GM12878 (cell line): ENCODE results near the gene ENOX1. TPM values are rescaled to one million over a fixed set of nuclear protein-coding genes. Genes with fewer than 3 reads are reported as not detected.

Experiments
- ATAC-seq: fragments of 200-7000 bp; cut with Tn5 transposase; 3 replicates; pipeline ENCODE4 v1.9.1; 2020; ENCODE audit warnings: mild to moderate bottlenecking, moderate library complexity
- BruUV-seq: library from RNA; stranded (reverse); fragments of 400-500 nt; replicated peaks from 2 replicates; lab custom pipeline; 2021; lab: Mats Ljungman, UMichigan
- CTCF ChIA-PET: fragments of 300-600 bp; sonication (Branson Sonifier 250); formaldehyde crosslinking; extraction: SDS; loops from one replicate; lab custom pipeline; 2021; ENCODE audit warnings: inconsistent platforms; lab: Yijun Ruan, JAX
- POLR2A ChIA-PET: fragments of 350-600 bp; formaldehyde crosslinking; extraction: SDS; loops from one replicate; lab custom pipeline; 2021; ENCODE audit warnings: inconsistent platforms; lab: Charles Lee
- RAD21 ChIA-PET: fragments of 300-600 bp; sonication (Branson Sonifier 250); formaldehyde crosslinking; loops from one replicate; lab custom pipeline; 2023; ENCODE audit warnings: antibody characterized with exemption; ENCODE audit not compliant: unreplicated experiment; lab: Charles Lee
- SMC1A ChIA-PET: fragments of 300-600 bp; sonication (Branson Sonifier 250); formaldehyde crosslinking; loops from one replicate; lab custom pipeline; 2023; ENCODE audit not compliant: unreplicated experiment, uncharacterized antibody; lab: Charles Lee
- DNase-seq: peaks from one replicate; pipeline ENCODE4 v3.0.0-alpha.2; 2011; ENCODE audit warnings: low read depth, low spot score
- FAIRE-seq: peaks from 3 replicates; lab custom pipeline; 2011; peaks lifted over from hg19 to GRCh38; lab: Jason Lieb, UNC
- H2AFZ ChIP-seq: 2 replicates; pipeline ENCODE4 v1.6.0; 2011; ENCODE audit warnings: low read depth, low read length, control low read depth; ENCODE audit not compliant: control insufficient read depth
- H3K27ac ChIP-seq: 2 replicates; pipeline ENCODE4 v1.5.1; 2011; ENCODE audit warnings: control low read depth; ENCODE audit not compliant: control insufficient read depth, insufficient read depth
- H3K27me3 ChIP-seq, 2 experiments: replicated peaks in 1 of 2; 2 replicates each; pipeline versions ENCODE4 v1.6.0 to v1.6.1; 2011; ENCODE audit warnings: low read length in 1 of 2; ENCODE audit not compliant: control insufficient read depth in 2 of 2, insufficient read depth in 2 of 2
- H3K36me3 ChIP-seq, 2 experiments: 2 replicates each; pipeline ENCODE4 v1.5.1; 2011; ENCODE audit warnings: low read length in 1 of 2; ENCODE audit not compliant: control insufficient read depth in 2 of 2, insufficient read depth in 2 of 2
- H3K4me1 ChIP-seq: 2 replicates; pipeline ENCODE4 v1.6.1; 2011; ENCODE audit warnings: mild to moderate bottlenecking, low read length, moderate library complexity, mixed read lengths; ENCODE audit not compliant: control insufficient read depth, insufficient read depth
- H3K4me2 ChIP-seq: 2 replicates; pipeline ENCODE4 v1.6.0; 2011; ENCODE audit warnings: control low read depth; ENCODE audit not compliant: control insufficient read depth, insufficient read depth
- H3K4me3 ChIP-seq: fragments of 200-600 bp; sonication (generic); 2 replicates; pipeline ENCODE4 v1.5.1; 2016
- H3K79me2 ChIP-seq: 2 replicates; pipeline ENCODE4 v1.6.0; 2011; ENCODE audit warnings: low read length; ENCODE audit not compliant: control insufficient read depth, insufficient read depth
- H3K9ac ChIP-seq: 2 replicates; pipeline ENCODE4 v1.8.0; 2011; ENCODE audit warnings: low read length, control low read depth, mixed read lengths; ENCODE audit not compliant: control insufficient read depth, insufficient read depth
- H3K9me3 ChIP-seq: replicated peaks from 3 replicates; pipeline ENCODE4 v1.5.1; 2011; ENCODE audit warnings: mild to moderate bottlenecking, low read length; ENCODE audit not compliant: control insufficient read depth, insufficient read depth
- H4K20me1 ChIP-seq: 2 replicates; pipeline ENCODE4 v1.6.0; 2011; ENCODE audit not compliant: control insufficient read depth, insufficient read depth
- CBX5 ChIP-seq: sonication (generic); IDR thresholded peaks from 2 replicates; pipeline ENCODE4 v1.6.1; 2016; ENCODE audit warnings: low read depth, moderate library complexity, mild to moderate bottlenecking, inconsistent platforms
- HDAC2 ChIP-seq: fragments of 200-600 bp; sonication (generic); IDR thresholded peaks from 2 replicates; pipeline ENCODE4 v1.6.1; 2017
- LARP7 ChIP-seq: fragments of 450-650 bp; IDR thresholded peaks from 2 replicates; pipeline ENCODE4 v1.6.1; 2017; ENCODE audit warnings: mild to moderate bottlenecking
- MEF2A ChIP-seq: IDR thresholded peaks from 2 replicates; pipeline ENCODE4 v1.6.1; 2011; ENCODE audit warnings: low read depth, mild to moderate bottlenecking, low read length, moderate library complexity; ENCODE audit not compliant: insufficient read depth
- NRF1 ChIP-seq: conservative IDR thresholded peaks from 2 replicates; pipeline ENCODE4 v1.6.1; 2011; ENCODE audit warnings: mild to moderate bottlenecking, low read depth, low read length, improper control_type of control experiment
- PRDM15 ChIP-seq: fragments of 450-650 bp; formaldehyde crosslinking; IDR thresholded peaks from 2 replicates; pipeline ENCODE4 v1.4.0; 2020; ENCODE audit warnings: mild to moderate bottlenecking, moderate library complexity
- RAD51 ChIP-seq: fragments of 450-650 bp; IDR thresholded peaks from 2 replicates; pipeline ENCODE4 v1.6.1; 2016; ENCODE audit warnings: moderate library complexity, mild to moderate bottlenecking, inconsistent platforms
- WGBS: methylation state at CpG from one replicate; pipeline ENCODE4 v1.1.6; 2016; ENCODE audit warnings: low lambda C conversion rate; ENCODE audit not compliant: insufficient replicate concordance, insufficient coverage; ENCODE audit errors: missing lambda C conversion rate; 5-methylcytosine and 5-hydroxymethylcytosine counted together
- in situ Hi-C: fragments of 300-500 bp; cut with MboI; formaldehyde crosslinking; loops from 9 replicates; pipeline ENCODE4 v1.14.3; 2018; ENCODE audit warnings: mixed read lengths
- intact Hi-C: fragments of 100-400 bp; cut with micrococcal nuclease; formaldehyde crosslinking; loops from one replicate; pipeline ENCODE4 v1.14.2; 2022; ENCODE audit not compliant: unreplicated experiment
- polyA plus RNA-seq, 11 experiments: library from polyadenylated mRNA; depleted of rRNA in 4 of 11; unstranded in 6 of 11; stranded (reverse) in 5 of 11; fragments of >200 nt; fragmentation: Nextera tagmentation in 4 of 11; fragmentation: Illumina TruSeq in 1 of 11; extraction: Ambion mirVana in 4 of 11; extraction: Trizol in 1 of 11; gene quantifications; 1 replicate in 1 of 11; 2 replicates in 10 of 11; pipeline versions ENCODE4 v1.2.1 to v1.2.3, GENCODE V29; 2011 to 2016; ENCODE audit warnings: inconsistent platforms in 2 of 11, missing spikeins in 2 of 11, low read depth in 1 of 11
- total RNA-seq, 4 experiments: library from RNA; depleted of rRNA in 3 of 4; stranded (reverse); fragments of >200 nt in 3 of 4; fragmentation: Illumina TruSeq in 1 of 4; extraction: Trizol in 1 of 4; gene quantifications; 2 replicates each; pipeline versions ENCODE4 v1.2.1 to v1.2.3, GENCODE V29; 2013 to 2021

Gene ENOX1
- total and polyA plus RNA-seq, 10 of the 15 experiments (the other 5 are each of a cell fraction or from before 2014, with no cell fraction given): 0.11 to 0.26 (median 0.15) TPM

GRCh38 chr13:43487885-43488284 lies 298.9 kb downstream of the ENOX1 start:
- Histone ChIP-seq H4K20me1 (no peaks in the 10 kb centered on the region), H3K9me3 (no peaks in the 10 kb centered on the region), H3K36me3 (no peaks in the 10 kb centered on the region), H3K27me3 (no peaks in the 10 kb centered on the region; a peak in 1 of 4 replicates), H3K4me2 (no peak overlapping the region), H3K4me1 (no peaks in the 10 kb centered on the region), H3K4me3 (no peak overlapping the region), H3K9ac (no peak overlapping the region), H3K79me2 (no peaks in the 10 kb centered on the region), H2AFZ (no peak overlapping the region), H3K27ac (no peak overlapping the region)
- TF ChIP-seq PRDM15 (CRISPR knock-in tag) (no peak), MEF2A (no peak), RAD51 (no peak), CBX5 (no peak), HDAC2 (no peak), LARP7 (no peak), NRF1 (no peak)
- in situ Hi-C loops: no loop called here
- ChIA-PET POLR2A (no interaction called here), CTCF (no interaction called here), RAD21 (no interaction called here), SMC1A (no interaction called here)
- WGBS: 83% methylated on average over 2 of the region's 2 CpGs
- FAIRE-seq (no peak), DNase-seq (no peak), ATAC-seq (no peak)
- intact Hi-C loops: no loop called here
- BruUV-seq: no TSS peak
